ENCODE data around the gene ZNF521. TPM values are rescaled to one million over a fixed set of nuclear protein-coding genes. Genes with fewer than 3 reads are reported as not detected.

The ZNF521 gene
- polyA plus RNA-seq, 3 donors, result 0.07 to 0.20 TPM; not detected in 1

- TF ChIP-seq CTCF (IDR thresholded peaks at IDR 0.05), result no peak
- Mint-ChIP-seq H3K9me3 (no peaks in the 10 kb centered on the region), H3K4me3 (no peak overlapping the region), H3K4me1 (peaks cover 6% of the 10 kb centered on the region), H3K27me3 (ENCODE audit: low read depth in 3 of 3) (peaks cover 0 to 3% (median 0%) of the 10 kb centered on the region in 3 donors), H3K36me3 (no peaks in the 10 kb centered on the region), H3K27ac (no peak overlapping the region)
- no peak overlapping the region for H3K4me2 ChIP-seq (replicated peaks; ENCODE audit: extremely low read depth, low read length, poor library complexity, severe bottlenecking)
- no peak overlapping the region for H3K4me3 ChIP-seq (replicated peaks in 1 of 3; ENCODE audit: low read depth in 2 of 3, low read length in 3 of 3)
- H3K36me3 ChIP-seq (replicated peaks in 1 of 2; ENCODE audit: control insufficient read depth in 1 of 2, insufficient read depth in 2 of 2, low read length in 2 of 2), result no peaks in the 10 kb centered on the region
- no CpG with 5 or more reads among the region's 2 CpGs for WGBS (ENCODE audit: insufficient coverage)
- no peaks in the 10 kb centered on the region for H3K27me3 ChIP-seq (ENCODE audit: control insufficient read depth in 2 of 2, insufficient read depth in 2 of 2, low read length in 2 of 2)
- H3K27ac ChIP-seq (ENCODE audit: low read depth in 1 of 2, low read length in 2 of 2), result no peak overlapping the region
- no peaks in the 10 kb centered on the region for H3K9me3 ChIP-seq (replicated peaks in 1 of 2; ENCODE audit: control insufficient read depth in 1 of 2, insufficient read depth in 1 of 2, low read length in 2 of 2)
- H4K20me1 ChIP-seq (ENCODE audit: insufficient read depth, low read length), result no peaks in the 10 kb centered on the region
- H3K4me1 ChIP-seq (ENCODE audit: control insufficient read depth in 1 of 2, insufficient read depth in 2 of 2, low read length in 2 of 2), result no peaks in the 10 kb centered on the region
- DNase-seq, result no peak
- intact Hi-C loops (cut with micrococcal nuclease), result no loop called here
- H3K9ac ChIP-seq (ENCODE audit: insufficient read depth, low read length, poor library complexity, severe bottlenecking), result no peak overlapping the region
- no peaks in the 10 kb centered on the region for H3K79me2 ChIP-seq (ENCODE audit: insufficient read depth, low read length)
- no peak overlapping the region for H2AFZ ChIP-seq (ENCODE audit: insufficient read depth, low read depth, low read length, poor library complexity, severe bottlenecking)
Measured at GRCh38 chr18:25134861-25135260, 217.1 kb downstream of the ZNF521 start.

- Mint-ChIP-seq H3K27me3 (ENCODE audit: low read depth in 3 of 3) (peaks cover 0 to 1% (median 0%) of the 10 kb centered on the region in 3 donors), H3K9me3 (peaks cover 0 to 1% (median 0%) of the 10 kb centered on the region in 7 donors), H3K27ac (no peak overlapping the region), H3K36me3 (no peaks in the 10 kb centered on the region), H3K4me3 (no peak overlapping the region), H3K4me1 (peaks cover 6% of the 10 kb centered on the region)
- Histone ChIP-seq H3K79me2 (ENCODE audit: insufficient read depth, low read length) (no peaks in the 10 kb centered on the region), H3K4me3 (replicated peaks in 1 of 3; ENCODE audit: low read depth in 2 of 3, low read length in 3 of 3) (no peak overlapping the region), H3K36me3 (replicated peaks in 1 of 2; ENCODE audit: control insufficient read depth in 1 of 2, insufficient read depth in 2 of 2, low read length in 2 of 2) (no peaks in the 10 kb centered on the region), H3K9ac (ENCODE audit: insufficient read depth, low read length, poor library complexity, severe bottlenecking) (no peak overlapping the region), H4K20me1 (ENCODE audit: insufficient read depth, low read length) (no peaks in the 10 kb centered on the region), H3K27ac (ENCODE audit: low read depth in 1 of 2, low read length in 2 of 2) (no peak overlapping the region), H3K4me1 (ENCODE audit: control insufficient read depth in 1 of 2, insufficient read depth in 2 of 2, low read length in 2 of 2) (no peaks in the 10 kb centered on the region), H3K9me3 (replicated peaks in 1 of 2; ENCODE audit: control insufficient read depth in 1 of 2, insufficient read depth in 1 of 2, low read length in 2 of 2) (no peaks in the 10 kb centered on the region), H2AFZ (ENCODE audit: insufficient read depth, low read depth, low read length, poor library complexity, severe bottlenecking) (no peak overlapping the region), H3K4me2 (replicated peaks; ENCODE audit: extremely low read depth, low read length, poor library complexity, severe bottlenecking) (no peak overlapping the region), H3K27me3 (ENCODE audit: control insufficient read depth in 2 of 2, insufficient read depth in 2 of 2, low read length in 2 of 2) (no peaks in the 10 kb centered on the region)
- TF ChIP-seq CTCF (IDR thresholded peaks at IDR 0.05), result no peak
- intact Hi-C loops (cut with micrococcal nuclease), result no loop called here
- no peak for DNase-seq
- 13% methylated on average over 1 of the region's 2 CpGs for WGBS (ENCODE audit: insufficient coverage)
Measured at GRCh38 chr18:25133879-25134278, 218.1 kb downstream of the ZNF521 start.

Data from CD14-positive monocyte (primary cell).